Stomach (tissue), 9 donors: ENCODE results near the gene TMEM121B. TPM values are rescaled to one million over a fixed set of nuclear protein-coding genes. Genes with fewer than 3 reads are reported as not detected.

Source experiments
- DNase-seq, 2 donors: peaks; one replicate each; pipeline versions ENCODE4 v3.0.0 to v3.0.0-alpha.2; 2013 to 2019
- H3K27ac ChIP-seq, 5 donors: fragments of 200-600 bp in 4 of 5; sonication (generic) in 4 of 5; one replicate each; pipeline ENCODE4 v1.5.1; 2013 to 2019; ENCODE audit warnings: mild to moderate bottlenecking in 1 of 5, moderate library complexity in 1 of 5
- H3K27me3 ChIP-seq, 3 donors: fragments of 200-600 bp; sonication (generic); one replicate each; pipeline ENCODE4 v1.5.1; 2017 to 2019; ENCODE audit warnings: mixed run types in 1 of 3
- H3K36me3 ChIP-seq, 4 donors: fragments of 200-600 bp; sonication (generic); 1 replicate in 3 of 4; 2 replicates in 1 of 4; pipeline ENCODE4 v1.5.1; 2016 to 2019
- H3K4me1 ChIP-seq, 4 donors: fragments of 200-600 bp; sonication (generic); one replicate each; pipeline ENCODE4 v1.5.1; 2016 to 2019
- H3K4me3 ChIP-seq, 4 donors: fragments of 200-600 bp; sonication (generic) in 3 of 4; one replicate each; pipeline ENCODE4 v1.5.1; 2016 to 2019; ENCODE audit warnings: mild to moderate bottlenecking in 1 of 4
- H3K9me3 ChIP-seq, 4 donors: fragments of 200-600 bp; sonication (generic); one replicate each; pipeline ENCODE4 v1.5.1; 2016 to 2019
- EP300 ChIP-seq: sonication (generic); formaldehyde crosslinking; IDR thresholded peaks from one replicate; pipeline ENCODE4 v1.6.1; 2017; ENCODE audit warnings: antibody characterized with exemption
- POLR2A ChIP-seq, 4 donors: fragments of 450-650 bp; IDR thresholded peaks; one replicate each; pipeline ENCODE4 v1.6.1; 2016; ENCODE audit warnings: antibody characterized with exemption in 4 of 4, control low read depth in 2 of 4, mild to moderate bottlenecking in 1 of 4, moderate library complexity in 1 of 4
- POLR2AphosphoS5 ChIP-seq, 3 donors: sonication (generic); formaldehyde crosslinking; IDR thresholded peaks; one replicate each; pipeline ENCODE4 v1.6.1; 2016; ENCODE audit warnings: antibody characterized with exemption in 3 of 3
- WGBS, 5 donors: extraction: QIAGEN DNeasy Blood & Tissue Kit in 3 of 5; methylation state at CpG; one replicate each; pipeline versions ENCODE4 v1.1.5 to v1.1.7; 2013 to 2018; 5-methylcytosine and 5-hydroxymethylcytosine counted together
- intact Hi-C: fragments of 100-400 bp; cut with DNase I; formaldehyde crosslinking; loops from one replicate; pipeline ENCODE4 v1.15.1; 2023; ENCODE audit warnings: low total_unique reads
- polyA plus RNA-seq, 3 donors: library from polyadenylated mRNA; stranded (reverse); fragments of 200-250 nt; gene quantifications; one replicate each; pipeline ENCODE4 v1.2.3, GENCODE V29; 2013
- total RNA-seq, 5 donors: library from RNA; depleted of rRNA; stranded (reverse); fragments of >200 nt; gene quantifications; one replicate each; pipeline versions ENCODE4 v1.1.0 to v1.2.3, GENCODE V29; 2014 to 2016
- TF ChIP-seq, protein P1 (sequence below), 7 experiments: fragments of 450-650 bp in 4 of 7; fragments of 200-600 bp in 3 of 7; sonication (generic) in 3 of 7; IDR thresholded peaks; one replicate each; pipeline ENCODE4 v1.5.1; 2016 to 2019; ENCODE audit warnings: antibody characterized with exemption in 7 of 7, control low read depth in 2 of 7, mild to moderate bottlenecking in 1 of 7
- donor health status: healthy with polysubstance abuse.
- donor health status: Bipolar disorder and iron deficiency.
- donor health status: healthy.

The TMEM121B gene
- total and polyA plus RNA-seq, 8 donors: 0.08 to 0.45 (median 0.25) TPM; not detected in 4

DNA sequence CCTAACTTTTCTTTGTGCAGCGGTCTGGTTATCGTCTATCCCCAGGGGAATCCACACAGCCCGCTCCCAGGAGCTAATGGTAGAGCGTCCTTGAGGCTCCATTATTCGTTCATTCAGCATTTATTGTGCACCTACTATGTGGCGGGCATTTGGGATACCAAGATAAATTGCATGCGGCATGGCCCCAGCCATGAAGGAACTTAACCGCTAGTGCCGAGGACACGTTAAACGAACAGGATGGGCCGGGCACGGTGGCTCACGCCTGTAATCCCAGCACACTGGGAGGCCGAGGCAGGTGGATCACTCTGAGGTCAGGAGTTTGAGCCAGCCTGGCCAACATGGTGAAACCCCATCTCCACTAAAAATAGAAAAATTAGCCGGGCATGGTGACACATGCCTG is 11.2 kb downstream of the TMEM121B start:
- no peak for DNase-seq
- 89 to 94% (median 90%) methylated on average over 16 of the region's 16 CpGs for WGBS, 5 donors

DNA sequence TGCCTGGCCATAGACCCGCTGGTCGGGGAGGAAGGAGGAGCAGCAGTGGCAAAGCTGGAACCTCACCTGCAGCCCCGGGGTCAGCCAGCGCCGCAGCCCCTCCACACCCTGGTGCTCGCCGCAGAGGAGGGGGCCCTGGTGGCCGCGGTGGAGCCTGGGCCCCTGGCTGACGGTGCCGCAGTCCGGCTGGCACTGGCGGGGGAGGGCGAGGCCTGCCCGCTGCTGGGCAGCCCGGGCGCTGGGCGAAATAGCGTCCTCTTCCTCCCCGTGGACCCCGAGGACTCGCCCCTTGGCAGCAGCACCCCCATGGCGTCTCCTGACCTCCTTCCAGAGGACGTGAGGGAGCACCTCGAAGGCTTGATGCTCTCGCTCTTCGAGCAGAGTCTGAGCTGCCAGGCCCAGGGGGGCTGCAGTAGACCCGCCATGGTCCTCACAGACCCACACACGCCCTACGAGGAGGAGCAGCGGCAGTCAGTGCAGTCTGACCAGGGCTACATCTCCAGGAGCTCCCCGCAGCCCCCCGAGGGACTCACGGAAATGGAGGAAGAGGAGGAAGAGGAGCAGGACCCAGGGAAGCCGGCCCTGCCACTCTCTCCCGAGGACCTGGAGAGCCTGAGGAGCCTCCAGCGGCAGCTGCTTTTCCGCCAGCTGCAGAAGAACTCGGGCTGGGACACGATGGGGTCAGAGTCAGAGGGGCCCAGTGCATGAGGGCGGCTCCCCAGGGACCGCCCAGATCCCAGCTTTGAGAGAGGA is 11.9 kb downstream of the TMEM121B start:
- 94 to 97% (median 95%) methylated on average over 28 to 42 of the region's 42 CpGs for WGBS, 5 donors
- intact Hi-C loops: no loop called here

More for the DNA sequence above, 11.2 kb downstream of the TMEM121B start:
- no peaks in the 10 kb centered on the region for H3K27me3 ChIP-seq
- intact Hi-C loops: no loop called here
- no peak overlapping the region for H3K27ac ChIP-seq
- H3K4me1 ChIP-seq: peaks cover 0 to 28% (median 0%) of the 10 kb centered on the region in 4 donors
- TF ChIP-seq POLR2AphosphoS5 (IDR thresholded peaks at IDR 0.05) (no peak), POLR2A (IDR thresholded peaks at IDR 0.05) (no peak), EP300 (no peak)
- TF ChIP-seq, protein P1, sequence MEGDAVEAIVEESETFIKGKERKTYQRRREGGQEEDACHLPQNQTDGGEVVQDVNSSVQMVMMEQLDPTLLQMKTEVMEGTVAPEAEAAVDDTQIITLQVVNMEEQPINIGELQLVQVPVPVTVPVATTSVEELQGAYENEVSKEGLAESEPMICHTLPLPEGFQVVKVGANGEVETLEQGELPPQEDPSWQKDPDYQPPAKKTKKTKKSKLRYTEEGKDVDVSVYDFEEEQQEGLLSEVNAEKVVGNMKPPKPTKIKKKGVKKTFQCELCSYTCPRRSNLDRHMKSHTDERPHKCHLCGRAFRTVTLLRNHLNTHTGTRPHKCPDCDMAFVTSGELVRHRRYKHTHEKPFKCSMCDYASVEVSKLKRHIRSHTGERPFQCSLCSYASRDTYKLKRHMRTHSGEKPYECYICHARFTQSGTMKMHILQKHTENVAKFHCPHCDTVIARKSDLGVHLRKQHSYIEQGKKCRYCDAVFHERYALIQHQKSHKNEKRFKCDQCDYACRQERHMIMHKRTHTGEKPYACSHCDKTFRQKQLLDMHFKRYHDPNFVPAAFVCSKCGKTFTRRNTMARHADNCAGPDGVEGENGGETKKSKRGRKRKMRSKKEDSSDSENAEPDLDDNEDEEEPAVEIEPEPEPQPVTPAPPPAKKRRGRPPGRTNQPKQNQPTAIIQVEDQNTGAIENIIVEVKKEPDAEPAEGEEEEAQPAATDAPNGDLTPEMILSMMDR (IDR thresholded peaks at IDR 0.05): no peak
- no peak overlapping the region for H3K4me3 ChIP-seq
- peaks cover 40 to 62% (median 61%) of the 10 kb centered on the region in 4 donors for H3K36me3 ChIP-seq
- H3K9me3 ChIP-seq: no peaks in the 10 kb centered on the region

DNA sequence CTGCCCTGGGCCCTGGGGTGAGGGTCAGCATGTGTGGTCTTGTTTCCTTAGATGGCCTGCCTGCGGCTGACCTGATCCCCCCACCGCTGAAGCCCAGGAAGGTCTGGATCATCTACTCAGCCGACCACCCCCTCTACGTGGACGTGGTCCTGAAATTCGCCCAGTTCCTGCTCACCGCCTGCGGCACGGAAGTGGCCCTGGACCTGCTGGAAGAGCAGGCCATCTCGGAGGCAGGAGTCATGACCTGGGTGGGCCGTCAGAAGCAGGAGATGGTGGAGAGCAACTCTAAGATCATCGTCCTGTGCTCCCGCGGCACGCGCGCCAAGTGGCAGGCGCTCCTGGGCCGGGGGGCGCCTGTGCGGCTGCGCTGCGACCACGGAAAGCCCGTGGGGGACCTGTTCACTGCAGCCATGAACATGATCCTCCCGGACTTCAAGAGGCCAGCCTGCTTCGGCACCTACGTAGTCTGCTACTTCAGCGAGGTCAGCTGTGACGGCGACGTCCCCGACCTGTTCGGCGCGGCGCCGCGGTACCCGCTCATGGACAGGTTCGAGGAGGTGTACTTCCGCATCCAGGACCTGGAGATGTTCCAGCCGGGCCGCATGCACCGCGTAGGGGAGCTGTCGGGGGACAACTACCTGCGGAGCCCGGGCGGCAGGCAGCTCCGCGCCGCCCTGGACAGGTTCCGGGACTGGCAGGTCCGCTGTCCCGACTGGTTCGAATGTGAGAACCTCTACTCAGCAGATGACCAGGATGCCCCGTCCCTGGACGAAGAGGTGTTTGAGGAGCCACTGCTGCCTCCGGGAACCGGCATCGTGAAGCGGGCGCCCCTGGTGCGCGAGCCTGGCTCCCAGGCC is 12.7 kb downstream of the TMEM121B start:
- H3K27me3 ChIP-seq: no peaks in the 10 kb centered on the region
- no peaks in the 10 kb centered on the region for H3K9me3 ChIP-seq
- intact Hi-C loops: no loop called here
- 96 to 98% (median 97%) methylated on average over 47 to 66 of the region's 66 CpGs for WGBS, 5 donors
- no peak for DNase-seq
- H3K4me1 ChIP-seq: peaks cover 0 to 17% (median 0%) of the 10 kb centered on the region in 4 donors
- TF ChIP-seq POLR2AphosphoS5 (IDR thresholded peaks at IDR 0.05) (no peak), POLR2A (IDR thresholded peaks at IDR 0.05) (no peak)
- TF ChIP-seq, protein P1 (IDR thresholded peaks at IDR 0.05): no peak
- peaks cover 48 to 73% (median 72%) of the 10 kb centered on the region in 4 donors for H3K36me3 ChIP-seq
- H3K27ac ChIP-seq: peak overlapping the region in 2 of 5 donors; percentile 53 to 64
- H3K4me3 ChIP-seq: no peak overlapping the region

More for the DNA sequence above, 11.9 kb downstream of the TMEM121B start:
- no peak for TF ChIP-seq POLR2AphosphoS5 (IDR thresholded peaks at IDR 0.05)
- TF ChIP-seq, protein P1 (IDR thresholded peaks at IDR 0.05): no peak
- TF ChIP-seq POLR2A (IDR thresholded peaks at IDR 0.05): no peak
- TF ChIP-seq EP300: no peak
- H3K9me3 ChIP-seq: no peaks in the 10 kb centered on the region
- H3K27me3 ChIP-seq: no peaks in the 10 kb centered on the region
- H3K4me3 ChIP-seq: no peak overlapping the region
- H3K36me3 ChIP-seq: peaks cover 47 to 69% (median 68%) of the 10 kb centered on the region in 4 donors
- H3K27ac ChIP-seq: no peak overlapping the region
- H3K4me1 ChIP-seq: peaks cover 0 to 24% (median 0%) of the 10 kb centered on the region in 4 donors
- DNase-seq: no peak

DNA sequence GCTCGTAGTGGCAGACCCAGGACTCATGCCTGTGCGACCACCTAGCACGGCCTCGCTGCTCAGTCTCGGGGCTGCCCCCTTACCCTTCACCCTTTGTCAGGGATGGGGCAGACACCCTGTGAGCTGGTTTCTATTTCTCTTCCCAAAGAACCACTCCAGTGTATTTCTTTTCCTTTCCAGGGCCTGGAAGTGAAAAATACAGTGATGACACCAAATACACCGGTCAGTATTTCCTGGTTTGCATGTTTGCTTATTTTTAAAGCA is 13.7 kb downstream of the TMEM121B start:
- Histone ChIP-seq H3K36me3 (peaks cover 55 to 83% (median 82%) of the 10 kb centered on the region in 4 donors), H3K4me3 (no peak overlapping the region), H3K4me1 (peaks cover 0 to 22% (median 0%) of the 10 kb centered on the region in 4 donors), H3K27me3 (no peaks in the 10 kb centered on the region), H3K27ac (peak overlapping the region in 2 of 5 donors; percentile 53 to 64), H3K9me3 (no peaks in the 10 kb centered on the region)
- no peak for DNase-seq
- intact Hi-C loops: no loop called here
- WGBS, 5 donors: 86 to 97% (median 90%) methylated on average over 6 of the region's 6 CpGs
- TF ChIP-seq EP300 (no peak), POLR2A (IDR thresholded peaks at IDR 0.05) (no peak), POLR2AphosphoS5 (IDR thresholded peaks at IDR 0.05) (no peak)
- TF ChIP-seq, protein P1 (IDR thresholded peaks at IDR 0.05): no peak
